Stimulated activated CD8-positive, alpha-beta memory T cell treated with anti-CD3 and anti-CD28 coated beads, Interleukin-4, amount 100 ng/mL, for 1 hour (primary cell): ENCODE results near the gene APP.
"Not testable (repeated sequence)": the region's sequence is repeated elsewhere in the genome, so short reads cannot be mapped to it uniquely, and the experiment has no call there.

Source experiments
- DNase-seq, 2 donors: peaks; one replicate each; pipeline ENCODE4 v3.0.0-alpha.2; 2020; ENCODE audit warnings: low read depth in 2 of 2, low spot score in 1 of 2

Gene APP

DNA sequence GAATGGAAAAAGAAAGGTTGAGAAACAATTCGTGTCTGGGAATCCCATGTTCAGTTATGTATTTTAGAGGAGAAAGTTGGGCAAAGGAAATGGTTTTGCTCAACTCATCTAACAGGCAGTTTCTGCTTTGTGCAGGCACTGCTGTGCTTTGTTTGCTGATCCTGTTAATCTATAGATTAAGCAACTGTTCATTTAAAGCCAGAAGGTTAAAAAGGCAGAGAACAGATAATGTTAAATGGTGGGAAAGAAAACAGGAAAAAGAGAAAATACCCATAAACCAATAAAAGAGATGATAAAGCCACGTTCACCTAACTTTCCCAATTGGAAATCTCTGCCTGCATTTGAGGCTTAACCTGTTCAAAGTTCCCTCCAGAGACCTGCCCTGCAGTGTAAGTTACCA is 70.0 kb downstream of the APP start:
- DNase-seq, result no peak

DNA sequence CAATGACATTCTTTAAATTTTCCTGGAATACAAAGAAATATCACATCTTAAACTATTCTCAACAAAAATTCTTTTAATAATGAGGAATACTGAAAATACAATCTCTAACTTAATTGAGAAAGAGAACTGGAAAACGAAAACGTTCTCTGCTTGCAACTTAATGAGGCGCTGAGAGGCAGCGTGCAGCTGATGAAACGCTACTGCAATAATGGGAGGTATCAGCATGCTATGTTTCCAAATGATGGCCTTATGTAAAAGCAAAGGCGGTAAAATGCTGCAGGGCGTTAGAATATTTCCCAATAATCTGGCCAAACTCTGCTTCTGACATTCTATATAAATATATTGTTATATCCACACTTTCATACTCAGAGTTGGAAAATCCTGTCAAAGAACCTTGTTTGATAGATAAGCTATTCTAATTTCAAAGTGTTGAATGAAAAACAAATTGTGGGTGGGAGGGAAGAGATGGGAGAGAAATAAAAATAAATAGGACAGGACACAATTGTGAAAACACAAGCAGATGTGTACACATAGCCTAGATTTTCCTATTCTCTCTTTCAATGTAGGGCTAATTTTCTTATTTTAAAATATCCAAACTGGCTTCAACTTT is 70.9 kb downstream of the APP start:
- no peak for DNase-seq

GRCh38 chr21:26098772-26099397 is 71.7 kb downstream of the APP start:
- DNase-seq, result no peak

GRCh38 chr21:26097475-26097874 is 73.1 kb downstream of the APP start:
- no peak for DNase-seq

- no peak for DNase-seq
Observed at GRCh38 chr21:26096494-26097371, 73.8 kb downstream of the APP start.

GRCh38 chr21:26095131-26095530 is 75.4 kb downstream of the APP start:
- DNase-seq, result no peak

GRCh38 chr21:26093122-26093521 is 77.4 kb downstream of the APP start:
- DNase-seq, result no peak

- DNase-seq, result no peak
Observed at GRCh38 chr21:26091480-26092018, 79.0 kb downstream of the APP start.

GRCh38 chr21:26089730-26090129 is 80.8 kb downstream of the APP start:
- DNase-seq, result no peak

- no peak for DNase-seq
Observed at GRCh38 chr21:26087223-26087918, 83.2 kb downstream of the APP start.

DNA sequence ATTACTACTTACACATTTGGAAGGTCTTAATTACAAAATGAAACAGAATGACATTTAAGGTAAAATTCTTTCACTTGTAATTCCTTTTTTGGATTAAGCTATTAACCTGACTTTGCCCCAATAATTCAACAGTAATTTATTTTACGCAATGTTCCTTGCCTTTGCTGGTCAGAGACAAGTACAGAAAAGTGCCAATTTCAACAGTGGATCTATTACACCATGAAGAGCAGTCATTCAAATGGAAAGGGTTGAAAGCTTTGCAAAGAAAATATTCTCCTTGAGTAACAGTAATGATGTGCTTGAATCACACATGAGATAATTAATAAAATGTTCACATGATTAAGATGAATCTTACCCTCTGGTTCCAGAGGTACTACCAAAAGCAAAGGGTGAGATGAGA is 84.7 kb downstream of the APP start:
- no peak for DNase-seq

DNA sequence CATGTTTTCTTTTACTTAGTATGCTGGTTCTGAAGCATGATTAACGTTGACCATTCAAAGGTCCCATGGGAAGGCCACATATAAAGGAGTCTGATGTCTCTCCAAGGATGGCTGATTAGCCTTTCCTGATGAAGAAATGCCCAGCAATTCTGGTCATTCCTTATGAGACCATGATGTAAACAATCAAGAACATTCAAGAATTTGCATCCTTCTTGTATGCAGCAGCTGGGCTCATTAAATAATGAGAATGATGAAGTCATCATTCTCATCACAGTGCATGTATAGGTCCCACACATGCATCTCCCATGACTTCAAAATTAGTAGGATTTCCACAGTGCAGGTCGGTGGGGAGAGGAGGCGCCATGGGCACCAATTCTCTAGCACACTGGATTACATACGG is 85.4 kb downstream of the APP start:
- no peak for DNase-seq

DNA sequence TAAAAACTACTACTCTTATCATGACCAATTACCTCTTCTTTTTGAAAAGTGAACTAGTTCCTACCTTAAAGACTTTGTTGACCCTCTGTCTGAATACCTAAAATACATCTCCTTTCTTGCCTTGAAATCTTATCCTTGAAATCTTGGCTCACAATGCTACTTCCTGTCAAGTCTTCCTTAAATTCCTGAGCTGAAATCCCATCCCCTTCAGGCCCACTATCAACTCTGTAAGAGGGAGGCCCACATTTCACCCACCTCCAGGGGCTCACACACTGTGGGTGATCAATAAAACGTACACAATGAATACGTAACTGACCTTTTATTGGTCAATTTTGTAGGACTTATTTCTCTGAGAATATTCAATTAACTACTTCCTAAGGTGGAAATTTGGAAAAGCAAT is 88.0 kb downstream of the APP start:
- no peak for DNase-seq

GRCh38 chr21:26081175-26081760 is 89.3 kb downstream of the APP start:
- DNase-seq, result not testable (repeated sequence)

DNA sequence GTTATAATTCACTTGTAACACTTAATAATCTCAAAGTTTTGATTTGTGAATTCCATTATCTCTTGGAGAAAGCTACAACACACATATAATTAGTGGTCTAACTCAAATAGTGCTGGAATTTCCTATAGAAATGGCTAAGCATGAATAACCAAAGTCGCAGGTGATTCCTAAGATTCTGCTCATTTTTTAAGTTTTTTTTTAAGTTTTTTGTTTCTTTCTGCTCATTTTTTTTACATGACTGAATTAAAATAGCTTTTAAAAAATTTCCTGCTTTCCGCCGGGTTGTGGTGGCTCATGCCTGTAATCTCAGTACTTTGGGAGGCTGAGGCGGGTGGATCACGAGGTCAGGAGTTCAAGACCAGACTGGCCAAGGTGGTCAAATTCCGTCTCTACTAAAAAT is 90.4 kb downstream of the APP start:
- no peak for DNase-seq

DNA sequence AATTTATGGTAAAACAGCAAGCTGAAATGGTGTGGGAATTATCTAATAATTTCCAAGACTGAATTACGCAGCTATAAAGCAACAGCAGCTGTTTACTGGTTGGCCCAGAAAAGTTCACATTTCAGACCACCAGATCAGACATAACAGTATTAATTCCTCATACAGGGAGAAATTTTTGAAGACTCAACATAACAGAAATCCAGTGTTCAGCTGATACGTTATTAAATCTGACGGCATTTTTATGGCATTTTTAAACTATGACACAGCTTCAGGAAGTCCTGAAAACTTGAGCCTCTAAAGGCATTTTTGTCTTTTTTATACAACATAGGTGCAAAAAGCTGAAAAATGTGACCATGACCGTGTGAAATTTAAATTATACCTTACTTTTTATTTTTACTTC is 91.2 kb downstream of the APP start:
- no peak for DNase-seq

DNA sequence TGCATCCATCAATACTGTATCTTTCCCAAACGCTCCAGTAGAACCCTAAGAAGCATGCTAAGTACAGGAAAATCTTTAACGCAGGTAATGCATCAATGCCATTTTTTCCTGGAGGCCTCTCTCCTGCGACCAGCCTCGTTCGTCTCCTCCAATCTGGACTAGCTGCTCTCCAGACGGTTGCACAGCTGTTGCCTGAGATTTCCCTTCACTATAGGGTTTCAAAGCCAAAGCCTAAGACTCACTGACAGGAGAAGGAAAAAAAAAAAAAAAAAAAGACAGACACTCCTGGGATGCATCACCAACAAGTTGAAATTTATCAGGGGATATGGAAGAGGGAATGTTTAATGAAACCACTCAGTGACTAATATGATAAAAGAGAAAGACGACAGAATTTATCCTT is 93.0 kb downstream of the APP start:
- no peak for DNase-seq

GRCh38 chr21:26072666-26073615 is 97.6 kb downstream of the APP start:
- DNase-seq, result no peak

- DNase-seq, result peak in 1 of 2 donors; percentile 3
Observed at GRCh38 chr21:26070822-26071425, 99.6 kb downstream of the APP start.
